ACC112 (cell line): Measurements from ENCODE around the gene MRPL58.

Source experiments
- H2AFZ ChIP-seq: fragments of 200-600 bp; sonication (generic); one replicate; pipeline ENCODE4 v1.6.0; 2017; ENCODE audit warnings: antibody characterized with exemption, low read length; ENCODE audit not compliant: unreplicated experiment
- H3K27ac ChIP-seq: fragments of 200-600 bp; sonication (generic); 2 replicates; pipeline ENCODE4 v1.5.1; 2014; ENCODE audit warnings: low read depth, mild to moderate bottlenecking, antibody characterized with exemption, low read length, moderate library complexity
- H3K27me3 ChIP-seq: fragments of 200-600 bp; sonication (generic); 2 replicates; pipeline ENCODE4 v1.6.1; 2014; ENCODE audit warnings: mild to moderate bottlenecking, antibody characterized with exemption, low read length, moderate library complexity, mixed read lengths; ENCODE audit not compliant: insufficient read depth
- H3K36me3 ChIP-seq: fragments of 200-600 bp; sonication (generic); 2 replicates; pipeline ENCODE4 v1.6.1; 2016; ENCODE audit warnings: mild to moderate bottlenecking, antibody characterized with exemption, low read length, moderate library complexity, mixed read lengths; ENCODE audit not compliant: insufficient read depth
- H3K4me1 ChIP-seq: fragments of 200-600 bp; sonication (generic); one replicate; pipeline ENCODE4 v1.6.1; 2016; ENCODE audit warnings: low read length, mixed read lengths; ENCODE audit not compliant: insufficient read depth, unreplicated experiment, control insufficient read depth
- H3K4me3 ChIP-seq: fragments of 200-600 bp; sonication (generic); 2 replicates; pipeline ENCODE4 v1.5.1; 2014; ENCODE audit warnings: mild to moderate bottlenecking, low read depth, low read length
- H3K79me2 ChIP-seq: fragments of 200-600 bp; sonication (generic); one replicate; pipeline ENCODE4 v1.6.0; 2016; ENCODE audit warnings: low read length; ENCODE audit not compliant: control insufficient read depth, unreplicated experiment, insufficient read depth

MRPL58 gene

GRCh38 chr17:74987909-74988711, 24.4 kb upstream of the MRPL58 start:
- Histone ChIP-seq H2AFZ (peak overlapping the region; percentile 88), H3K27ac (peak overlapping the region; percentile 74), H3K4me3 (peak overlapping the region; percentile 80), H3K36me3 (no peaks in the 10 kb centered on the region), H3K4me1 (peaks cover 15% of the 10 kb centered on the region), H3K27me3 (no peaks in the 10 kb centered on the region), H3K79me2 (peaks cover 28% of the 10 kb centered on the region)

GRCh38 chr17:74990581-74991105, 21.8 kb upstream of the MRPL58 start:
- Histone ChIP-seq H3K36me3 (no peaks in the 10 kb centered on the region), H3K4me3 (no peak overlapping the region), H2AFZ (no peak overlapping the region), H3K27ac (no peak overlapping the region), H3K79me2 (peaks cover 33% of the 10 kb centered on the region), H3K27me3 (no peaks in the 10 kb centered on the region), H3K4me1 (peaks cover 21% of the 10 kb centered on the region)

GRCh38 chr17:74992223-74992622, 20.2 kb upstream of the MRPL58 start:
- Histone ChIP-seq H3K27me3 (no peaks in the 10 kb centered on the region), H3K4me1 (peaks cover 15% of the 10 kb centered on the region), H3K36me3 (no peaks in the 10 kb centered on the region), H3K4me3 (no peak overlapping the region), H3K27ac (no peak overlapping the region), H3K79me2 (peaks cover 35% of the 10 kb centered on the region), H2AFZ (no peak overlapping the region)

- Histone ChIP-seq H3K79me2 (peaks cover 23% of the 10 kb centered on the region), H3K4me3 (no peak overlapping the region), H2AFZ (no peak overlapping the region), H3K27ac (peak overlapping the region; percentile 45; the same call in 1 of the 2 replicates), H3K27me3 (no peaks in the 10 kb centered on the region), H3K36me3 (no peaks in the 10 kb centered on the region), H3K4me1 (peaks cover 8% of the 10 kb centered on the region)
These were observed 18.0 kb upstream of the MRPL58 start for GRCh38 chr17:74994440-74994839.

GRCh38 chr17:74995847-74996246, 16.6 kb upstream of the MRPL58 start:
- peaks cover 8% of the 10 kb centered on the region for H3K4me1 ChIP-seq
- no peak overlapping the region for H3K4me3 ChIP-seq
- no peak overlapping the region for H3K27ac ChIP-seq
- H3K36me3 ChIP-seq, result no peaks in the 10 kb centered on the region
- no peaks in the 10 kb centered on the region for H3K27me3 ChIP-seq
- no peak overlapping the region for H2AFZ ChIP-seq
- peaks cover 12% of the 10 kb centered on the region for H3K79me2 ChIP-seq

- no peak overlapping the region for H2AFZ ChIP-seq
These were observed 13.7 kb upstream of the MRPL58 start for GRCh38 chr17:74998783-74999182.

GRCh38 chr17:74999523-74999922, 12.9 kb upstream of the MRPL58 start:
- peaks cover 2% of the 10 kb centered on the region for H3K79me2 ChIP-seq
- no peak overlapping the region for H2AFZ ChIP-seq
- no peaks in the 10 kb centered on the region for H3K4me1 ChIP-seq
- no peak overlapping the region for H3K27ac ChIP-seq
- H3K4me3 ChIP-seq, result no peak overlapping the region
- H3K36me3 ChIP-seq, result no peaks in the 10 kb centered on the region
- H3K27me3 ChIP-seq, result no peaks in the 10 kb centered on the region

More at GRCh38 chr17:74998783-74999182, 13.7 kb upstream of the MRPL58 start:
- Histone ChIP-seq H3K4me3 (no peak overlapping the region), H3K4me1 (peaks cover 7% of the 10 kb centered on the region), H3K36me3 (no peaks in the 10 kb centered on the region), H3K27ac (no peak overlapping the region), H3K79me2 (peaks cover 6% of the 10 kb centered on the region), H3K27me3 (no peaks in the 10 kb centered on the region)

- Histone ChIP-seq H3K27ac (no peak overlapping the region), H3K36me3 (no peaks in the 10 kb centered on the region), H3K4me3 (no peak overlapping the region)
These were observed 10.3 kb upstream of the MRPL58 start for GRCh38 chr17:75001915-75002843.

GRCh38 chr17:75003070-75003956, 9.2 kb upstream of the MRPL58 start:
- no peak overlapping the region for H2AFZ ChIP-seq
- H3K4me1 ChIP-seq, result no peaks in the 10 kb centered on the region
- H3K79me2 ChIP-seq, result no peaks in the 10 kb centered on the region
- H3K27ac ChIP-seq, result no peak overlapping the region
- no peaks in the 10 kb centered on the region for H3K27me3 ChIP-seq
- no peak overlapping the region for H3K4me3 ChIP-seq
- no peaks in the 10 kb centered on the region for H3K36me3 ChIP-seq

More at GRCh38 chr17:75001915-75002843, 10.3 kb upstream of the MRPL58 start:
- no peaks in the 10 kb centered on the region for H3K79me2 ChIP-seq
- H2AFZ ChIP-seq, result no peak overlapping the region
- no peaks in the 10 kb centered on the region for H3K4me1 ChIP-seq
- H3K27me3 ChIP-seq, result no peaks in the 10 kb centered on the region

GRCh38 chr17:75003957-75004355, 8.5 kb upstream of the MRPL58 start:
- Histone ChIP-seq H3K27ac (no peak overlapping the region), H3K36me3 (no peaks in the 10 kb centered on the region), H3K4me3 (no peak overlapping the region), H2AFZ (no peak overlapping the region), H3K79me2 (no peaks in the 10 kb centered on the region), H3K4me1 (no peaks in the 10 kb centered on the region), H3K27me3 (no peaks in the 10 kb centered on the region)
